Hepatocyte (in vitro differentiated cells): ENCODE results near the gene SERBP1. TPM values are rescaled to one million over a fixed set of nuclear protein-coding genes. Genes with fewer than 3 reads are reported as not detected.

Source experiments
- DNase-seq: peaks from one replicate; pipeline ENCODE4 v3.0.0-alpha.2; 2016; ENCODE audit warnings: low spot score
- H2AFZ ChIP-seq: fragments of 200-600 bp; sonication (generic); 2 replicates; pipeline ENCODE4 v1.6.0; 2016; ENCODE audit warnings: antibody characterized with exemption, mild to moderate bottlenecking
- H3K27ac ChIP-seq: fragments of 200-600 bp; sonication (generic); 2 replicates; pipeline ENCODE4 v1.5.1; 2016; ENCODE audit warnings: mild to moderate bottlenecking
- H3K27me3 ChIP-seq: fragments of 200-600 bp; sonication (generic); 2 replicates; pipeline ENCODE4 v1.6.1; 2016
- H3K36me3 ChIP-seq: fragments of 200-600 bp; sonication (generic); replicated peaks from 2 replicates; pipeline ENCODE4 v1.5.1; 2016; ENCODE audit warnings: low read depth; ENCODE audit not compliant: insufficient read depth
- H3K4me1 ChIP-seq: fragments of 200-600 bp; sonication (generic); 2 replicates; pipeline ENCODE4 v1.5.1; 2016; ENCODE audit warnings: mild to moderate bottlenecking, moderate library complexity; ENCODE audit not compliant: insufficient read depth
- H3K4me2 ChIP-seq: fragments of 200-600 bp; sonication (generic); 2 replicates; pipeline ENCODE4 v1.6.0; 2016
- H3K4me3 ChIP-seq: fragments of 200-600 bp; sonication (generic); 2 replicates; pipeline ENCODE4 v1.5.1; 2016; ENCODE audit warnings: mild to moderate bottlenecking
- H3K79me2 ChIP-seq: fragments of 200-600 bp; sonication (generic); 2 replicates; pipeline ENCODE4 v1.6.0; 2017; ENCODE audit warnings: mild to moderate bottlenecking
- H3K9me2 ChIP-seq: fragments of 200-600 bp; sonication (generic); replicated peaks from 2 replicates; pipeline ENCODE4 v1.6.0; 2017; ENCODE audit warnings: mild to moderate bottlenecking; ENCODE audit not compliant: insufficient read depth
- H3K9me3 ChIP-seq: fragments of 200-600 bp; sonication (generic); 2 replicates; pipeline ENCODE4 v1.5.1; 2016; ENCODE audit warnings: low read depth, mild to moderate bottlenecking
- H4K20me1 ChIP-seq: fragments of 200-600 bp; sonication (generic); 2 replicates; pipeline ENCODE4 v1.6.0; 2016; ENCODE audit warnings: mild to moderate bottlenecking; ENCODE audit not compliant: insufficient read depth, poor library complexity, severe bottlenecking
- CTCF ChIP-seq: fragments of 200-600 bp; sonication (generic); IDR thresholded peaks from 2 replicates; pipeline ENCODE4 v1.5.1; 2016; ENCODE audit warnings: antibody characterized with exemption, mild to moderate bottlenecking; ENCODE audit not compliant: poor library complexity
- EZH2 ChIP-seq: fragments of 200-600 bp; sonication (generic); IDR thresholded peaks from 2 replicates; pipeline ENCODE4 v1.6.1; 2016; ENCODE audit warnings: antibody characterized with exemption, mild to moderate bottlenecking, borderline replicate concordance
- EZH2phosphoT487 ChIP-seq: fragments of 200-600 bp; sonication (generic); IDR thresholded peaks from one replicate; pipeline ENCODE4 v1.6.1; 2018; ENCODE audit warnings: antibody characterized with exemption, mild to moderate bottlenecking, low read depth, moderate library complexity; ENCODE audit not compliant: unreplicated experiment, severe bottlenecking
- WGBS: methylation state at CpG from one replicate; pipeline ENCODE4 v1.1.6; 2016; ENCODE audit warnings: low lambda C conversion rate; ENCODE audit errors: missing lambda C conversion rate; 5-methylcytosine and 5-hydroxymethylcytosine counted together
- polyA plus RNA-seq: library from polyadenylated mRNA; unstranded; fragments of >200 nt; fragmentation: Nextera tagmentation; extraction: Ambion mirVana; gene quantifications from 2 replicates; pipeline ENCODE4 v1.2.1, GENCODE V29; 2016
- total RNA-seq: library from RNA; depleted of rRNA; stranded (reverse); fragments of >200 nt; gene quantifications from 2 replicates; pipeline ENCODE4 v1.2.3, GENCODE V29; 2014

The SERBP1 gene
- total and polyA plus RNA-seq, 2 experiments from 2014 or later, result 102 to 178 TPM

- Histone ChIP-seq H3K9me3 (no peaks in the 10 kb centered on the region), H3K9me2 (no peaks in the 10 kb centered on the region), H4K20me1 (no peaks in the 10 kb centered on the region), H3K4me1 (peaks cover 5% of the 10 kb centered on the region), H3K27me3 (no peaks in the 10 kb centered on the region), H3K79me2 (no peaks in the 10 kb centered on the region), H3K4me3 (no peak overlapping the region), H3K4me2 (no peak overlapping the region), H2AFZ (no peak overlapping the region), H3K36me3 (no peaks in the 10 kb centered on the region), H3K27ac (no peak overlapping the region)
- 45% methylated on average over 2 of the region's 2 CpGs for WGBS
- TF ChIP-seq CTCF, result no peak
- no peak for TF ChIP-seq EZH2
- TF ChIP-seq EZH2phosphoT487, result no peak
- no peak for DNase-seq
These were observed 45.8 kb upstream of the SERBP1 start for GRCh38 chr1:67476006-67476482.

- no peak overlapping the region for H3K4me2 ChIP-seq
- no peaks in the 10 kb centered on the region for H3K9me3 ChIP-seq
- no peak overlapping the region for H3K4me3 ChIP-seq
- H2AFZ ChIP-seq, result no peak overlapping the region
- no peaks in the 10 kb centered on the region for H3K9me2 ChIP-seq
- H3K79me2 ChIP-seq, result no peaks in the 10 kb centered on the region
- H3K36me3 ChIP-seq, result no peaks in the 10 kb centered on the region
- WGBS, result 85% methylated on average over 2 of the region's 2 CpGs
- no peak for DNase-seq
- no peak for TF ChIP-seq EZH2
- no peaks in the 10 kb centered on the region for H4K20me1 ChIP-seq
- no peak overlapping the region for H3K27ac ChIP-seq
- no peaks in the 10 kb centered on the region for H3K4me1 ChIP-seq
- no peaks in the 10 kb centered on the region for H3K27me3 ChIP-seq
These were observed 41.9 kb upstream of the SERBP1 start for GRCh38 chr1:67472056-67472455.

- Histone ChIP-seq H3K36me3 (no peaks in the 10 kb centered on the region), H3K9me2 (no peaks in the 10 kb centered on the region), H3K4me2 (no peak overlapping the region), H4K20me1 (no peaks in the 10 kb centered on the region), H3K27me3 (no peaks in the 10 kb centered on the region), H2AFZ (no peak overlapping the region), H3K79me2 (no peaks in the 10 kb centered on the region), H3K27ac (no peak overlapping the region), H3K4me3 (no peak overlapping the region), H3K9me3 (no peaks in the 10 kb centered on the region), H3K4me1 (no peaks in the 10 kb centered on the region)
- 76% methylated on average over 3 of the region's 3 CpGs for WGBS
- no peak for DNase-seq
- no peak for TF ChIP-seq EZH2
- TF ChIP-seq CTCF, result no peak
- TF ChIP-seq EZH2phosphoT487, result no peak
These were observed 39.2 kb upstream of the SERBP1 start for GRCh38 chr1:67469431-67469830.

GRCh38 chr1:67468066-67468718, 38.0 kb upstream of the SERBP1 start:
- Histone ChIP-seq H3K9me3 (no peaks in the 10 kb centered on the region), H3K27me3 (no peaks in the 10 kb centered on the region), H3K4me3 (no peak overlapping the region), H4K20me1 (no peaks in the 10 kb centered on the region), H3K36me3 (no peaks in the 10 kb centered on the region), H3K9me2 (no peaks in the 10 kb centered on the region), H3K4me1 (no peaks in the 10 kb centered on the region), H3K27ac (no peak overlapping the region), H3K79me2 (no peaks in the 10 kb centered on the region), H2AFZ (no peak overlapping the region), H3K4me2 (no peak overlapping the region)
- no peak for TF ChIP-seq EZH2
- no peak for TF ChIP-seq EZH2phosphoT487
- no peak for TF ChIP-seq CTCF
- WGBS, result 75% methylated on average over 4 of the region's 4 CpGs
- DNase-seq, result no peak
